ENCODE results near the gene UVRAG.

Gene UVRAG

GRCh38 chr11:75784085-75784478, 30.9 kb upstream of the UVRAG start:
- no peak for DNase-seq (ENCODE audit: low read depth)

GRCh38 chr11:75784506-75784905, 30.5 kb upstream of the UVRAG start:
- DNase-seq (ENCODE audit: low read depth) = no peak

- DNase-seq (ENCODE audit: low read depth) = no peak
These were observed 29.8 kb upstream of the UVRAG start for GRCh38 chr11:75785187-75785586.

GRCh38 chr11:75786101-75786736, 28.8 kb upstream of the UVRAG start:
- no peak for DNase-seq (ENCODE audit: low read depth)

- DNase-seq (ENCODE audit: low read depth) = no peak
These were observed 25.5 kb upstream of the UVRAG start for GRCh38 chr11:75789521-75789920.

- no peak for DNase-seq (ENCODE audit: low read depth)
These were observed 24.0 kb upstream of the UVRAG start for GRCh38 chr11:75790986-75791385.

GRCh38 chr11:75792127-75792731, 22.8 kb upstream of the UVRAG start:
- no peak for DNase-seq (ENCODE audit: low read depth)

- no peak for DNase-seq (ENCODE audit: low read depth)
These were observed 21.8 kb upstream of the UVRAG start for GRCh38 chr11:75792997-75793800.

- no peak for DNase-seq (ENCODE audit: low read depth)
These were observed 21.0 kb upstream of the UVRAG start for GRCh38 chr11:75793966-75794365.

GRCh38 chr11:75795276-75796090, 19.5 kb upstream of the UVRAG start:
- DNase-seq (ENCODE audit: low read depth) = no peak

- DNase-seq (ENCODE audit: low read depth) = no peak
These were observed 18.9 kb upstream of the UVRAG start for GRCh38 chr11:75796091-75796435.

- no peak for DNase-seq (ENCODE audit: low read depth)
These were observed 17.9 kb upstream of the UVRAG start for GRCh38 chr11:75797116-75797515.

- DNase-seq (ENCODE audit: low read depth) = no peak
These were observed 17.2 kb upstream of the UVRAG start for GRCh38 chr11:75797792-75798191.

GRCh38 chr11:75800136-75800675, 14.8 kb upstream of the UVRAG start:
- DNase-seq (ENCODE audit: low read depth) = no peak

- DNase-seq (ENCODE audit: low read depth) = no peak
These were observed 14.2 kb upstream of the UVRAG start for GRCh38 chr11:75800728-75801361.

GRCh38 chr11:75801362-75802020, 13.5 kb upstream of the UVRAG start:
- DNase-seq (ENCODE audit: low read depth) = no peak

- no peak for DNase-seq (ENCODE audit: low read depth)
These were observed 12.7 kb upstream of the UVRAG start for GRCh38 chr11:75802021-75802912.

- DNase-seq (ENCODE audit: low read depth) = peak; percentile 33
These were observed 11.8 kb upstream of the UVRAG start for GRCh38 chr11:75802913-75803820.

- DNase-seq (ENCODE audit: low read depth) = no peak
These were observed 5.9 kb upstream of the UVRAG start for GRCh38 chr11:75809111-75809510.
